MG63 (cell line): Measurements from ENCODE around the gene XPO4. TPM values are rescaled to one million over a fixed set of nuclear protein-coding genes. Genes with fewer than 3 reads are reported as not detected.
A peak's percentile ranks its signal among the peaks of the same experiment; 100 is the strongest.
"Not testable (repeated sequence)": the region's sequence is repeated elsewhere in the genome, so short reads cannot be mapped to it uniquely, and the experiment has no call there.

Source experiments
- DNase-seq: peaks from one replicate; pipeline ENCODE4 v3.0.0-alpha.2; 2020
- H3K27me3 ChIP-seq: fragments of 250-450 bp; sonication (Bioruptor Pico); 2 replicates; pipeline ENCODE4 v1.5.1; 2020; ENCODE audit warnings: mild to moderate bottlenecking, moderate library complexity
- H3K36me3 ChIP-seq: fragments of 250-450 bp; sonication (Bioruptor Pico); 2 replicates; pipeline ENCODE4 v1.5.1; 2020; ENCODE audit warnings: mild to moderate bottlenecking, moderate library complexity
- H3K4me3 ChIP-seq: fragments of 250-450 bp; sonication (Bioruptor Pico); 2 replicates; pipeline ENCODE4 v1.5.1; 2020; ENCODE audit warnings: mild to moderate bottlenecking, moderate library complexity
- H3K9me3 ChIP-seq: fragments of 250-450 bp; sonication (Bioruptor Pico); 2 replicates; pipeline ENCODE4 v1.5.1; 2020; ENCODE audit warnings: mild to moderate bottlenecking, moderate library complexity
- total RNA-seq: library from RNA; depleted of rRNA; stranded (reverse); fragments of >200 nt; shearing (Covaris generic); gene quantifications from 2 replicates; pipeline ENCODE4 v1.2.3, GENCODE V29; 2014; ENCODE audit warnings: low replicate concordance

The XPO4 gene
- total RNA-seq, 1 experiment from 2014 or later = 16.7 TPM

DNA sequence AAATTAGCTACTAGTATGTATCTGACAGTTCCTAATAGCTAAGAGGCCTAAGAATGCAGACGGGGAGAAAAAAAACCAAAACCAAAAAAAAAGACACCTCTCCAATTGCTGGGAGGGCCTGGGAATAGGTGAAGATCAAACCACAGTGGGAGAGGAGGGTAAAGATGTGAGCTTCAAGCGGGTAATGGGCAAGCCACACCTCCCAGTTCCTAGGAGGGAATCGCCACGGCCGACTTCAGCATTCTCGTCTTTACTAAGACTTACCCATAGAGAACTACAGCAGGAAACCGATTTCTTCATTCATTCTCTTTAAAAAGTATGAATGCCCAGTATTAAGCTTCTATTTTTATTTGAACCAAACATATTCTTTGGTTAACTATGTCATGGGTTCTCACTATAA lies 123.1 kb downstream of the XPO4 start:
- H3K4me3 ChIP-seq = no peak overlapping the region
- DNase-seq = no peak
- H3K9me3 ChIP-seq = no peaks in the 10 kb centered on the region
- H3K27me3 ChIP-seq = no peaks in the 10 kb centered on the region
- H3K36me3 ChIP-seq = peaks cover 22% of the 10 kb centered on the region

DNA sequence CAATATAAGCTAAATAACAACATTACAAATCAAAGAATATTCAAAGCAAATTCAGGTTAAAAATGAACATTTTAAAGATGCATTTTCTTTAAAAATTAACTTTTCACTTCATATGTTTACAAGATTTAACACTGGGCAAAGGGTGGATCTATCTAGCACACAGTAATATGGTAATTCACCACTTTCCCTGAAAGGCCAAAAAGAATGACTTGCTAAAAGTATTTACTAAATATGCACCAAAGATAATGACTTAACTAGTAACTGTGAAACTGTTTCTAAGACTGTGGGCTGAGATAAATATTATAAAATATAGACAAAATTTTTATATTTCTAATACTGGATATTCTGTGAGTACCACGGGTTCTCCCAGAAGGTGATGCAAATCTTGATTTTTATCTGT lies 124.2 kb downstream of the XPO4 start:
- Histone ChIP-seq H3K4me3 (no peak overlapping the region), H3K27me3 (no peaks in the 10 kb centered on the region), H3K9me3 (no peaks in the 10 kb centered on the region), H3K36me3 (peaks cover 14% of the 10 kb centered on the region)
- no peak for DNase-seq

DNA sequence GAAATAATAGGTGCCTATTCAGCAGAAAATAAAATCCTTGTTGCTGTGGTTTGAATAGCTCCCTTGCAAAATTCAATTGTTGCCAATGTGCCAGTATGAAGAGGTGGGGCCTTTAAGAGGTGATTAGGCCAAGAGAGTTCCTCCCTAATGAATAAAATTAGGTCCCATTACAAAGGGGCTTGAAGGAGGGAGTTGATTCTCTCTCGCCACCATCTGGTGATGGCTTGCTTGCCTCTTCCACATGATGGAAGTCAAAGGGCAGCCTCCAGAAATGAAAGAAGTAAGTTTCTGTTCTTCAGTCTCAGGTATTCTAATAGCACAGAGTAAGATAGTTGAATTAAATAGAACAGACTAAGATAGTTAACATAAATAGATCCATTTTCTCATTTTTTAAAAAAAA lies 125.8 kb downstream of the XPO4 start:
- no peak overlapping the region for H3K4me3 ChIP-seq
- no peaks in the 10 kb centered on the region for H3K27me3 ChIP-seq
- H3K36me3 ChIP-seq = peaks cover 10% of the 10 kb centered on the region
- DNase-seq = no peak
- H3K9me3 ChIP-seq = no peaks in the 10 kb centered on the region

DNA sequence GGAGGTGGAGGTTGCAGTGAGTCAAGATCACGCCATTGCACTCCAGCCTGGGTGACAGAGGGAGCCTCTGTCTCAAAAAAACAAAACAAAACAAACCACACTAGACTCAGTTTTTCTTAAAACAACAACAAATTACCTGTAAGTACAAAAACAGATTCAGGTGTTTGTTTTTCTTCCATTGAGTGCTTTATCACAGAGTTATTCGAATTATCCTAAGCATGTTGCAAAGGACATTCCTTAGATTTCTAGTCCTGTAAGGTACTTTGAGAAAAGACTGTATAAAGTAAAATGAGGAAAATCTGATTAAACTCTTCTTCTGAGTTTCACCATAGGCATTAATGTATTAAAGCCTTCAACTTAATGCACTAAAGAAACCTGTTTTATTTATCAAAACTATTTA lies 126.6 kb downstream of the XPO4 start:
- DNase-seq = no peak
- Histone ChIP-seq H3K4me3 (no peak overlapping the region), H3K27me3 (no peaks in the 10 kb centered on the region), H3K36me3 (peaks cover 18% of the 10 kb centered on the region), H3K9me3 (peaks cover 4% of the 10 kb centered on the region; the same call in 1 of the 2 replicates)

DNA sequence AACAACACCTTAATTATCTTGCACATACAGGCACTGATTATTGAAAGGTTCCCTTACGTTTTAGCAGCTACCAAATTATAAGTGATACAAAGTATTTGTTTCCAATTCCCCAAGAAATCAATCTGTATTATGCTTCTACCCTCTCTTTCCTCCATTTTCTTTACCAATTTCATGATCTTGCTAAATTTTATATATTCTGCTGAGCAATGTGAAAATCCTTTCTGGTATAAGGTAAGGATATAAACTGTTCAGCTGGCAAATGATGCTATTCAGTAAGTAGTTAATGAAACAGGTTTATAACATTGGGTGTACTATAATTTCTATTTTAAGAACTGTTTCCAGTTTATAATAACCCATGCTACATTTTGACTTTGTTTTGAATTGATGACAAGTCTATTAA lies 127.8 kb downstream of the XPO4 start:
- Histone ChIP-seq H3K36me3 (peaks cover 30% of the 10 kb centered on the region), H3K9me3 (peaks cover 13% of the 10 kb centered on the region), H3K27me3 (no peaks in the 10 kb centered on the region), H3K4me3 (no peak overlapping the region)
- no peak for DNase-seq

DNA sequence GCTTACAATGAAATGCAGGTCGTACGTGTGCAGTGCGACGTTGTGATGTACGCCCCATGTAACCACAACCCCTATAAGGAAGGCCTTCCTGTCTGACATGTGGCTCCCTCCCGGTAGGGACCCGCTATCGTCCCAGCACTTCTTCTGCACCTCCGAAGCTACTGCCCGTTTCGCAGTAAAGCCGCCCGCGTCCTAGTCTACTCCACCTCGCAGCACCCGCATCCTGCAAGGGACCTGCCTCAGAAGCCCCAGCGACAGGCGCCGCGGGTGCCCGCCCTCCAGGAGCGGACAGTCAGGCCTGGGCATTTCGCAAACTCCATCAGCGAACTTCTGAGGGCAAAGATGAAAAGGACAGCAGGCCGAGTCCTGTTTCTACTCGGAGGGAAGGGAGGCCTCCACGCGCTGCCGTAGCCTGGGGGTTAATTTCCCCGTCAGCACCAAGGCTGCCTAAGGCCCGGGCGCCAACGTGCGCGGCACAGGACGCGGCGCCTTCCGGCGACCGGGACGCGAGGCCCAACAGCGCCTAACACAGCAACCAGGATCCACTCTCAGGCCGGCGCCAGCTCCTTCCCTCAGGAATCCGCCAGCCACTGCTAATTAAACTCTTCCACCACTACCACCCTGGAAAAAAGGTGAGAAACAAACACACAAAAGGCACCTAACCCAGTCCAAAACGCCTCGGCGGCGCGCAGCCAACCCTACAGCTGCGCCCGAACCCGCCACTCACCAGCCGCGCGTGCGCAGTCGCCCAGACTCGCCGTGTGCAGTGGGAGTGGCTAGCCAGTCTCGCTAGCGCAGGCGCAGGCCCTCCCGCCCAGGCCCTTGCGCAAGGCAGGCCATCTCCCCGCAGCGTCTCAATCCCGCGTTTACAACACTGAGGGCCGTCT lies 129.1 kb downstream of the XPO4 start, which contains the start of gene EEF1AKMT1:
EEF1AKMT1 (minus strand) TSS at position 768 of the 887 bp plus-strand sequence. CDS start 16,363 bp downstream, outside the sequence.
- H3K9me3 ChIP-seq = peaks cover 22% of the 10 kb centered on the region
- peaks cover 38% of the 10 kb centered on the region for H3K36me3 ChIP-seq
- peak; percentile 92 for DNase-seq
- no peaks in the 10 kb centered on the region for H3K27me3 ChIP-seq
- H3K4me3 ChIP-seq = peak within 1 kb of the TSS; percentile 71

DNA sequence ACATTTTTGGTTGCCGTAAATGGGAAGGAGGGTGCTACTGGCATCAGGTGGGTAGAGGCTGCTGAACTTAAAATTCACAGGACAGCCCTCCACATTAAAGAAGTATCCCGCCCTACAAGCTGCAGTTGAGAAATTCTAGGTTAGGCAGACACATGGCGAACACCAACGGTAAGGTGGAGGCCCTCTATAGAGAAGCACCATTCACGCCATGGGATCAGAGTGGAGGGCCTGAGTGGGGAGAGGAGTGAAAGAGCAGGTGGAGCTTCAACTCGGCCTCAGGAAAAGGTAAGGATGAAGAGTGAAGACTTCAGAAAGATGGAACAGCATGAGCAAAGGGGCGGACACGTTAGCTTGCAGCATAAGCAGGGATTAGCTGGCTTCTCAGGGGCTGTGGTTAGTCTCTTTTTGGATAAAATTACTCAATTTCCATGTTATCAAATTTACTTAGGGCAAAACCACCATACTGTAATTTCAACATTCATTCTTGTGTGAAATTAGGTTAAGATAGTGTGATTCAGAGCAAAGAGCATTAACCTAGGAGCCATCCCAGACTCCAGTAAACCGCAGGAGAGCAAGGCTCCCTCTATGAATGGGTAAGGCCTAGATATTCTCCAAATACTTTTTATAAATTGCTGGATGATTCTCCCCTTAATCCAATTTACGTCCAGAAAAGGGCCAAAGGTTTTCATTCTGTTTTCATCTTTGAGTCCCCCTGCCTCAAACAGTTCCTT lies 130.0 kb downstream of the XPO4 start:
- Histone ChIP-seq H3K9me3 (peaks cover 28% of the 10 kb centered on the region), H3K36me3 (peaks cover 38% of the 10 kb centered on the region), H3K4me3 (peak overlapping the region; percentile 71), H3K27me3 (no peaks in the 10 kb centered on the region)
- no peak for DNase-seq

DNA sequence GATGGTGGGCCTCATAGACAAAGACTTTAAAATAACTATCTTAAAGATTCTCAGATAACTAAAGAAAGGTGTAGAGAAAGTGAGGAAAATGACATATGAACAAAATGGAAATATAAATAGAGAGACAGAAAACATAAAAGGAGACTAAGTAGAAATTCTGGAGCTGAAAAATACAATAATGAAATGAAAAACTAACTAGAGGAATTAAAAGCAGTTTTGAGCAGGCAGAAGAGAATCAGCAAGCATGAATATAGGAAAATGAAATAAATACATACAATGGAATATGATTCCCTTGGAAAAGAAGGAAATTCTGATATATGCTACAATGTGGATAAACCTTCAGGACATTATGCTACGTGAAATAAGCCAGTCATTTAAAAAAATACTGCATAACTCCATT lies 132.7 kb downstream of the XPO4 start:
- peaks cover 34% of the 10 kb centered on the region for H3K9me3 ChIP-seq
- no peaks in the 10 kb centered on the region for H3K27me3 ChIP-seq
- peaks cover 35% of the 10 kb centered on the region for H3K36me3 ChIP-seq
- H3K4me3 ChIP-seq = no peak overlapping the region
- no peak for DNase-seq

DNA sequence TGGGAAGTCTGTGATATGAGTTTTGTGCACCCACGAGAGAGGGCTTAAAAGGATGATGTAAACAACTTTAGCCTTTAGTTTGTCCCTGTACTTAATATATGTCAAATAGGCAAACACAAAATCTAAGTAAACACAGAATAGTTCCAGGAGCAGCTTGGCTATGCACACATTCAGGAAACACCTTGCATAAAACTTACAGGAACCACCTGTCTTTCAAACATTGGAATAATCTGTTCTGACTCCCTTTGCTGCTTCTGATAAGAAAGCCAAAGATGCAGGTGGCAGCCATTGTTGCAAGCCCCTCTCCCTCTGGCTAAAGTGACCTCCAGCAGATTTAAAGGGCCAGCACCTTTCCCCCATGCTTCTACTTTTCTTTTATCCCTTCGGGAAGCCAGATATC lies 133.5 kb downstream of the XPO4 start:
- DNase-seq = no peak
- H3K36me3 ChIP-seq = peaks cover 35% of the 10 kb centered on the region
- no peaks in the 10 kb centered on the region for H3K27me3 ChIP-seq
- H3K9me3 ChIP-seq = peaks cover 34% of the 10 kb centered on the region
- H3K4me3 ChIP-seq = no peak overlapping the region

DNA sequence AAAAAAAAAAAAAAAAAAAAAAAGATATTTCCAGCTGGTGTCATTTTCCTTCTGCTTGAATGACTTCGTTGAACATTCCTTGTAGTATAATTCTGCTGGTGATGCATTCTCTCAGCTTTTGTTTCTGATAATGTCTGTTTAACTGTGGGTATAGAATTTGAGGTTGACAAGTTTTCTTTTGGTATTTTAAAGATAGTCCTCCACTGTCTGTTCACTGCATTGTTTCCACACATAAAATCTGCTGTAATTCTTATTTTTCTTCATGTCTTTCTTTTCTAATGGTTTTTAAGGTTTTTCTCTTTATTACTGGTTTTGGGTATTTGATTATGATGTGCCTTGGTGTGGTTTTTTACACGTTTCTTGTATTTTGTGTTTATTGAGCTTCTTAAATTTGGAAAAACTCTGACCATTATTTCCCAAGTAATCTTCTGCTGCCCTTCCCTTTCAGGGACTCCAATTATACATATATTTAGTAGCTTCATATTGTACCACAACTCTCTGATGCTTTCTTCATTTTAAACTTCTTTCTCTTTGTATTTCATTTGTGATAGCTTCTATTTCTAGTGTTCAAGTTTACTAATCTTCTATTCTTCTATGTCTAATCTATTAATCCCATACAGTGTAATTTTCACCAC lies 135.1 kb downstream of the XPO4 start:
- no peak for DNase-seq
- no peaks in the 10 kb centered on the region for H3K27me3 ChIP-seq
- peaks cover 34% of the 10 kb centered on the region for H3K36me3 ChIP-seq
- H3K9me3 ChIP-seq = peaks cover 34% of the 10 kb centered on the region
- no peak overlapping the region for H3K4me3 ChIP-seq

DNA sequence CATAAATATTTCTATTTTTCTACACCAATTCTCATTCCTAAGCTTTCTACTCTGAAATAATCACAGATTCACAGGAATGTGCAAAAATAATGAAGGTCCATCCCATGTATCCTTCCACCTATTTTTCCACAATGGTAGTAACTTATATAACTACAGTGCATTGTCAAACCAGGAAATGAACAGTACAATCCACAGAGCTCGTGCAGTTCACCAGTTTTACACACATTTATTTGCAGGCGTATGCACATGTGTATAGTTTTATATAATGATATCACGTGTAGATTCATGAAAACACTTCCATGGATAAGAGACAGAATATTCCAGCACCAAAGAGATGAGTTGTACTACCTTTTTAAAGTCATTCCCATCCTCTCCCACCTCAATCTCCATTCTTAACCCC lies 141.7 kb downstream of the XPO4 start:
- H3K9me3 ChIP-seq = peaks cover 4% of the 10 kb centered on the region
- H3K4me3 ChIP-seq = no peak overlapping the region
- DNase-seq = no peak
- H3K27me3 ChIP-seq = no peaks in the 10 kb centered on the region
- no peaks in the 10 kb centered on the region; the same call in 1 of the 2 replicates for H3K36me3 ChIP-seq

DNA sequence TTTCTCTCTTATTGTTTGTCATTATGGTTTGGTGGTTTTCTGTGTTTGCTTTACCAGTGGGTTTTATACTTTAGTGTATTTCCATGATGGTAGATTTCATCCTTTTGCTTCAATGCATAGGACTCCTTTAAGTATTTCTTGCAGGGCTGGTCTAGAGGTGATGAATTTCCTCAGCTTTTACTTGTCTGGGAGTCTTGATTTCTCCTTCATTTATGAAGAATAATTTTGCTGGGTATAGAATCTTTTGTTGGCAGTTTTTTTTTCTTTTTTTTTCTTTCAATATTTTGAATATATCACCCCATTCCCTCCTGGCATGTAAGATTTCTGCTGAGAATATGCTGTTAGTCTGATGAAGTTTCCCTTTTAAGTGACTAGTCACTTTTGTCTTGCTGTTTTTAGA lies 148.5 kb downstream of the XPO4 start:
- no peak for DNase-seq

DNA sequence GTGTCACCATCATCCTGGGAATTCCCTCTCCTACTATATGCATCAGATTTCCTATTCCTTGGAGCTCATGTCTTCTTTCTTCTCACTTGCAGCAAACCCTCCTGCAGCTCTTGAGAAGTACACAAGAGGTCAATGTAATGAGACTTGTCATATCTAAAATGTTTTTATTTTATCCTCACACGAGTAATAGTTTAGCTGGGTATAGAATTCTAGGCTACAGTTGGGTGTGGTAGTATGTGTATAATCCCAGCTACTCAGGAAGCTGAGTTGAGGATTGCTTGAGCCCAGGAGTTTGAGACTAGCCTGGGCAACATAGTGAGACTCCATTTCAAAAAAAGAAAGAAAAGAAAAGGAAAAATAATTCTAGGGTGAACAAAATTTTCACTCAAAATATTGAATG lies 153.2 kb downstream of the XPO4 start:
- no peak for DNase-seq

More for the DNA sequence above, 148.5 kb downstream of the XPO4 start:
- peaks cover 32% of the 10 kb centered on the region for H3K9me3 ChIP-seq
- no peak overlapping the region for H3K4me3 ChIP-seq
- H3K27me3 ChIP-seq = no peaks in the 10 kb centered on the region
- H3K36me3 ChIP-seq = peaks cover 14% of the 10 kb centered on the region; the same call in 1 of the 2 replicates

DNA sequence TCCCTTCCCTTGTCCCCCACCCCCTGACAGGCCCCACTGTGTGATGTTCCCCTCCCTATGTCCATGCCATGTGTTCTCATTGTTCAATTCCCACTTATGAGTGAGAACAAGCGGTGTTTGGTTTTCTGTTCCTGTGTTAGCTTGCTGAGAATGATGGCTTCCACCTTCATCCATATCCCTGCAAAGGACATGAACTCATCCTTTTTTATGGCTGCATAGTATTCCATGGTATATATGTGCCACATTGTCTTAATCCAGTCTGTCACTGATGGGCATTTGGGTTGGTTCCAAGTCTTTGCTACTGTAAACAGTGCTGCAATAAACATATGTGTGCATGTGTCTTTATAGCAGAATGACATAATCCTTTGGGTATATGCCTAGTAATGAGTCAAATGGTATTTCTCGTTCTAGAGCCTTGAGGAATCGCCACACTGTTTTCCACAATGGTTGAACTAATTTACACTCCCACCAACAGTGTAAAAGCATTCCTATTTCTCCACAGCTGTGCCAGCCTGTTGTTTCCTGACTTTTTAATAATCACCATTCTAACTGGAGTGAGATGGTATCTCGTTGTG lies 158.6 kb downstream of the XPO4 start:
- DNase-seq, H3K27me3 ChIP-seq, H3K36me3 ChIP-seq, H3K9me3 ChIP-seq, H3K4me3 ChIP-seq: not testable (repeated sequence)

More for the DNA sequence above, 153.2 kb downstream of the XPO4 start:
- Histone ChIP-seq H3K36me3 (peaks cover 9% of the 10 kb centered on the region; the same call in 1 of the 2 replicates), H3K9me3 (peaks cover 26% of the 10 kb centered on the region), H3K4me3 (no peak overlapping the region), H3K27me3 (no peaks in the 10 kb centered on the region)

DNA sequence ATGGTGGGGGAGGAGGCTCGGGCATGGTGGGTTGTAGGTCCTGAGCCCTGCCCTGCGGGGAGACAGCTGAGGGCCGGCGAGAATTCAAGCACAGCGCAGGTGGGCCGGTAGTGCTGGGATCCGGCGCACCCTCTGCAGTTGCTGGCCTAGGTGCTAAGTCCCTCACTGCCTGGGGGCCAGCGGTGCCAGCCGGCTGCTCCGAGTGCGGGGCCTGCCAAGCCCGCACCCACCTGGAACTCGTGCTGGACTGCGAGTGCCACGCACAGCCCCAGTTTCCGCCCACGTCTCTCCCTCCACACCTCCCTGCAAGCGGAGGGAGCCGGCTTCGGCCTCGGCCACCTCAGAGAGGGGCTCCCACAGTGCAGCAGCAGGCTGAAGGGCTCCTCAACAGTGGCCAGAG lies 162.5 kb downstream of the XPO4 start:
- Histone ChIP-seq H3K9me3 (no peaks in the 10 kb centered on the region; the same call in 1 of the 2 replicates), H3K4me3 (no peak overlapping the region), H3K36me3 (no peaks in the 10 kb centered on the region), H3K27me3 (no peaks in the 10 kb centered on the region)
- no peak for DNase-seq

DNA sequence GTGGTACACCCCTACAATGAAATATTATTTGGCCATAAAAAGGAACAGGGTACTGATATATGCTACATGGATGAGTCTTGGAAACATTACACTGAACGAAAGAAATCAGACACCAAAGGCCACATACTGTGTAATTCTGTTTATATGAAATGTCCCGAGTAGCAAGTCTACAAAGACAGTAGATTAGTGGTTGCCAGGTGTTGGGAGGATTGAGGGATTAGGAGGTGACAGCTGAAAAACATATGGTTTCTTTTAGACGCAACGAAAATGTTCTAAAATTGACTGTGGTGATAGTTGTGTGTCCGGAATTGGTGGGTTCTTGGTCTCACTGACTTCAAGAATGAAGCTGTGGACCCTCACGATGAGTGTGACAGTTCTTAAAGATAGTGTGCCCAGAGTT lies 163.9 kb downstream of the XPO4 start:
- H3K27me3 ChIP-seq = no peaks in the 10 kb centered on the region
- no peak overlapping the region for H3K4me3 ChIP-seq
- no peaks in the 10 kb centered on the region; the same call in 1 of the 2 replicates for H3K9me3 ChIP-seq
- H3K36me3 ChIP-seq = no peaks in the 10 kb centered on the region
- no peak for DNase-seq
